Activated CD4-positive, alpha-beta T cell treated with anti-CD3 and anti-CD28 coated beads, Interleukin-2, amount 50 U/mL, for 24 hours (primary cell): ENCODE data around the gene CYP3A5.
"Not testable (repeated sequence)": the region's sequence is repeated elsewhere in the genome, so short reads cannot be mapped to it uniquely, and the experiment has no call there.

ENCODE experiments used
- DNase-seq, 2 donors: peaks; one replicate each; pipeline ENCODE4 v3.0.0-alpha.2; 2020; ENCODE audit warnings: low read depth in 1 of 2, low spot score in 1 of 2

CYP3A5 gene

DNA sequence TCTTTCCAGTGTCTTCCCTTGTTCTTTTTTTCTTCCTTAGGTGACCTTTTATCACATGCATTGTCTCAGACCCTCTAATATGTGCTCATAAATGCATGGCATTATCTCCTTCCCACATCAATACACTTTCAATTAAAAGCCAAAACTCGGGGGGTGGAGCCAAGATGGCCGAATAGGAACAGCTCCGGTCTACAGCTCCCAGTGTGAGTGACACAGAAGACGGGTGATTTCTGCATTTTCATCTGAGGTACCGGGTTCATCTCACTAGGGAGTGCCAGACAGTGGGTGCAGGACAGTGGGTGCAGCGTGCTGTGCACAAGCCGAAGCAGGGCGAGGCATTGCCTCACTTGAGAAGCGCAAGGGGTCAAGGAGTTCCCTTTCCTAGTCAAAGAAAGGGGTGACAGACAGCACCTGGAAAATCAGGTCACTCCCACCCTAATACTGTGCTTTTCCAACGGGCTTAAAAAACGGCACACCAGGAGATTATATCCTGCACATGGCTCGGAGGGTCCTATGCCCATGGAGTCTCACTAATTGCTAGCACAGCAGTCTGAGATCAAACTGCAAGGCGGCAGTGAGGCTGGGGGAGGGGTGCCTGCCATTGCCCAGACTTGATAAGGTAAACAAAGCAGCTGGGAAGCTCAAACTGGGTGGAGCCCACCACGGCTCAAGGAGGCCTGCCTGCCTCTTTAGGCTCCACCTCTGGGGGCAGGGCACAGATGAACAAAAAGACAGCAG, 6.2 kb upstream of the CYP3A5 start:
- not testable (repeated sequence) for DNase-seq

DNA sequence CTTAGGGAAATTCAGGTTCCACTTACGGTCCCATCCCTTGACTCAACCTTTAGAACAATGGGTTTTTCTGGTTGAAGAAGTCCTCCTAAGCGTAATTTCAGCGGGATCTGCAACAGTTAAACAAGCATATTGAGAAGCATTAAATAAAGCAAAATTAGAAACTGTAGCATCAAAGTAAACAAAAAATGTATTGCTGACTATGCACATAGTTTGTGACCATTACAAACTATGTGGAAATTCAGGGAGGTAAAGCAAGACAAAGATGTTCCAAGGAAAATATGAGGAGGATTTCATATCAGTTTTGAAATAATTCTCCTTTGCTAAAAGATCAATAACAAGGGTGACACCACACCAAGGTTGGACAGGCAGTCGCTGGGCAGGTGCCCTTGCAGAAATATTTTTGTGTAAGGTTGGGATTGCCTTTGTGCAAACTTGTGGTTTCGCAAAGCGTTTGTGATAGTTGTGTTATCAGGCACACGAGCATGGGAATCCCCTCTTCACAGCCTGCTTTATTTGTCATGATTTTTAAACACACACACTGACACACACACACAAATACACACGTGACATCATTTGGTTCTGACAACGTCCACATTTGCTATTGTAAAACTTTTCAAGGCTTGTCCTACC, 5.4 kb upstream of the CYP3A5 start:
- no peak for DNase-seq

DNA sequence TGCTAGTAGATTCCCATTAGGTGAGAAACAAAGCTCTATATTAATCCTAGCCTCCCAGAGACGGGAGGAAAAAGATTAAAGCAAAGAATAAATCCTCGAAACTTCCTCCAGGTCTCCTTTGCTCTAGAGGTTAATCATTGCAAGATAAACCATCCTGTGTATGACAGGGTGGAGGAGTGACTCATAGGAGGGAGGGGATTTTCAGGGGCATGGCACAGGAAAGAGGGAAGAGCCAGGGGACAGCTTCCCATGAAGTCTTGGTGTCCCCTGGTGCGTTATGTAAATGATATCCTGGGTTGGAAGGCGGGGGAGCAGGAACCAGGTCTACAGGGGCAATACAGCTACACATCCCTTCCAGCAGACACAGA, 780 bp downstream of the CYP3A5 start:
- DNase-seq = no peak

DNA sequence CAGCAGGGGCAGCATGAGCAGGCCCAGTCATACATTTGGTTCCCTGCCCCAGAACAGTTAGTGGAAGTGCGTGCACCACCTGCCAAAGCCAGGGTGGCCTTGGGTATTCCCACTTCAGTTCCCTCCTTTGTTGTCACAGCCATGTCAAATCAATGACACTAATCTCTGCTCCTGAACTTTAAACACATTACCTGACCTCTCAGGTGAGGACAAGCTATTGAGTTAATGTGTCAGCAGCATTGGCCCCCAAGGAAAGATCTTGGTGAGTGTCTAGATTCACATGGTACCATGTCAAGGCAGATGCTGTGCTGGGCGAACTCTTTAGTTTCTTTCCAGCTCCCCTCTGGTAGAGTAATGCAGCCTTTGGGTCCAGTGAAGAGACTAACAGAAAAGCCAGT, 2.1 kb downstream of the CYP3A5 start:
- no peak for DNase-seq

DNA sequence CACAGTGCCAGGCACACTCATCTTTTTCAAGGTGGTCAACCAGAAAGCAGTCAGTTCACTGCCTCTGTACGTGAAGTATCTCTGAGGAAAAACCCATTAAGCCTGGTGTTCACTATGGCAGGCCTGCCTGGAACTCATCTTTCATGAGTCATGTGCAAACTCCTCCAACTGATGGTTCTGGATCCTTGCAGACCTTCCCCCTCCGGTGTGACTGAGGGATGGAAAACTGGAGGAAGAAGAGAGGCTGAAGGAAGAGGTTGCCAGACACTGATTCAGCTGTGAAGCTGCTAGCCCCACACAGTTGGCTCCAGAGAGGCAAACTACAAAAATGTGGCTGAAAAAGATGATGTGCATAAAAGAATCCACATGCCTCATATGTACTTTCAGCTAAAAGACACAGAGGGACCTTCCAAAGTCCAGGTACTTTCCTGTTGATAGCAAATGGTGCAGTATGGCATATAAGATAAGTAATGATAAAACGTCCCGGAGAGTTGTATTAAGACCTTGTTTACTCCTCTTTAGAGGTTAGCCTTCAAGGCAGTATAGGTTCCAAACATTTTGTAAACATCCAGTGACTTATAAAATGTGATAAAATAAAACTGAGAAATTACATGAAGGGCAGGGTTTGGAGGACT, 2.7 kb downstream of the CYP3A5 start:
- DNase-seq = no peak

DNA sequence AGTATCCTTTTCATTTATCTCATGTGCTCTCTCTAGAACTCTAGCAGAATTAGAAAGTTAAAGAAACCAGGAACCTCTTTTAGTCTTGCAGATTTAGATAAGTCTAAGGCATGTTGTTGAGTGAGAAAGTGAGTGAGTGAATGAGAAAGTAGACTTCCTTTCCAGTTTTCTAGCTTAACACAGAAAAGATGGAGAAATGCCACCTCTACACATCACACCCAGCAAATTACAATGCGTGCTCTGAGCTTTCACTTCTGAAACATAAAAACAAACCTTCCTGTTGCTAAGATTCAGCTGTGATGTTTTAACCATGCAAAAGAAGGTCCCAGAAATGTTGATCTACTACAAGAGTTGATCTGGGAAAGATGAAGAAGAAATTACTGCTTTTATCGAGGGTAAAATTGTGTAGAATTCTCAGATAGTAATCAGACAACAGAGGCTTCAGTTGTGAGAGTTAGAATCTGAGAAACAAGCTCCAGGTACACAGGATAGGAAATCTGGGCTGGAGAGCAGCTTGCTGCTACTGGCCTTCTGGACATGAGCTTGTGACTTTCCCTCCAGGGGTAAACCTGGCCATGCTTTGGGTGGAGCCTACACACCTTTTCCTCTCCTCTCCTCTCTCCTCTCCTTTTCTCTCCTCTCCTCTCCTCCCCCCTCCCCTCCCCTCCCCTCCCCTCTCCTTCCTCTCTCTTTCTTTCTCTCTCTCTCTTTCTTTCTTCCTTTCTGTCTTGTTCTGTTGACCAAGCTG, 4.6 kb downstream of the CYP3A5 start:
- no peak for DNase-seq

DNA sequence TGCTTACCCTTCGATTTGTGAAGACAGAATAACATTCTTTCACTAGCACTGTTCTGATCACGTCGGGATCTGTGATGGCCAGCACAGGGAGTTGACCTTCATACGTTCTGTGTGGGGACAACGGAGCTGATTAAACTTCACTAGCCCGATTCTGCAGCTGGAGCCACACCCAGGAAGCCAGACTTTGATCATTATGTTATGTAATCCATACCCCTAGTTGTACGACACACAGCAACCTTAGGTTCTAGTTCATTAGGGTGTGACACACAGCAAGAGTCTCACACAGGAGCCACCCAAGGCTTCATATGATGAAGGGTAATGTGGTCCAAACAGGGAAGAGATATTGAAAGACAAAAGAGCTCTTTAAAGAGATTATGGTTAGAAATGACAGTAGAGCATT, 7.2 kb downstream of the CYP3A5 start:
- no peak for DNase-seq

DNA sequence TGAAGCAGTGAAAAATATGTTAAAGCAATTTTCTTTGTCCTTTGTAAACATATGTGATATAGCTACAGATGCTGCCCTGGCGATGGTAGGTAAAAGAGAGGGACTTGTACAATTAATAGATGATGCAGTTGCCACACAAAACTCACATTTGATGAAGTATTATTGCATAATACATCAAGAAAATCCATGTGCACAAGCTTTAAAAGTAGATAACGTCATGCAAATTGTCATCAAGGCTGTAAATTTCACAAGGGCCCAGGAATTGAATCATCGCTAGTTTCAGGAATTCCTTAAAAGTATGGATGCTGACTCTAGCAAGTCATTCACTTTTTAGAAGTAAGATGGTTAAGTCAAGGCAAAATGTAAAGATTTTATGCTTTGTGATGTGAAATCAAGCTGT, 10.0 kb downstream of the CYP3A5 start:
- no peak for DNase-seq

DNA sequence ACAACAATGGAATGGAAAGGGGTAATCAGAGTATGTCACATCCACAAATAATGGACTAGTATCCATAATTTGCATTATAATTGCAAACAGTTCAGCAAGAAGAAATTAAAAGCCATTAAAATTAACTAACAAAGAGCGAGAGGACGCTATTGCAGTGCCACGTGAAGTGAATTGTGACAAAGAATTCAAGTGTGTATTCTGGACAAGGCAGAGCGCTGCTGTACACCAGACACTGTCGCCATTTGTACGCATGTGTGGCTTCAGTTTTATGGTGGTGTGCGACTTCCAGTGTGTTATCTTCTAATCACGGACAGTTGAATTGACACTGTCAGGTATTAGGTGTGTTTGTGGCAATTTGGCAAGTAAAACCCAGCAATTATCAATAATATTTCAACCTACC, 11.3 kb downstream of the CYP3A5 start:
- DNase-seq = no peak

DNA sequence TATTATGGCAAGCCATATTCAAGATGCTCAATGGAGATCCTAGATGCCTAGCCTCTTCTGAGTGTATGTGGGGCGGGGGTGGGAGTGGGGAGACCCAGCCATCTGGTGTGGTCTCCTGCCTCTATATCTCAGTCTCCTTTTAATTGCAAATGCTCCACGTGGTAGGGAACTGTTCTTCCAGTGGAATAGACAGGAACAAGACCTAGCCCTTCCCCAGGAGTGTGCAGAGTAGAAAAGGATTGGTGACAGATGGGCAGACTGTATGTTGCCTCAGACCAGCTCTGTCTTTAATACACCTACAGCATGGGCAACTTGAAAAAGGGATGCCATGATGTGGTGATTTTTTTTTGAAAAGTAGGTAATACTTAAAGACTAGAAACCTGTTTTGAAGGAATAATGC, 12.6 kb downstream of the CYP3A5 start:
- DNase-seq = no peak

DNA sequence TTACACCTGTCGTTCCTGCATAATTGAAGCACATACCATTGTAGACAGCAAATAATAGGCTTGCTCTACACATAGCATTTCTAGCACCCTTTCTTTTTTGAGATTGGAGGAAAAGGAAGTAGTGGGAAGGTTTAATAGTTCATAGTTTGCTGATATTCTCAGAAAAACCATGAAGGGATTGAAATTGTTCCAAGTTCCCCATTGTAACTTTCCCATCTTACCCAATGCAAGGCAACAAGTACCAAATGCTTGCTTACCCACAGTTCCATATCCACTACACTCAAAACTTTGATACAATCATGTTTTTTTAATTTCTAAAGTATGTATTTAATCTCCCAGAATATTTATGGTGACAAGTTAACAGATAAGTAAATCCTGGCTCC, 13.8 kb downstream of the CYP3A5 start:
- no peak for DNase-seq

DNA sequence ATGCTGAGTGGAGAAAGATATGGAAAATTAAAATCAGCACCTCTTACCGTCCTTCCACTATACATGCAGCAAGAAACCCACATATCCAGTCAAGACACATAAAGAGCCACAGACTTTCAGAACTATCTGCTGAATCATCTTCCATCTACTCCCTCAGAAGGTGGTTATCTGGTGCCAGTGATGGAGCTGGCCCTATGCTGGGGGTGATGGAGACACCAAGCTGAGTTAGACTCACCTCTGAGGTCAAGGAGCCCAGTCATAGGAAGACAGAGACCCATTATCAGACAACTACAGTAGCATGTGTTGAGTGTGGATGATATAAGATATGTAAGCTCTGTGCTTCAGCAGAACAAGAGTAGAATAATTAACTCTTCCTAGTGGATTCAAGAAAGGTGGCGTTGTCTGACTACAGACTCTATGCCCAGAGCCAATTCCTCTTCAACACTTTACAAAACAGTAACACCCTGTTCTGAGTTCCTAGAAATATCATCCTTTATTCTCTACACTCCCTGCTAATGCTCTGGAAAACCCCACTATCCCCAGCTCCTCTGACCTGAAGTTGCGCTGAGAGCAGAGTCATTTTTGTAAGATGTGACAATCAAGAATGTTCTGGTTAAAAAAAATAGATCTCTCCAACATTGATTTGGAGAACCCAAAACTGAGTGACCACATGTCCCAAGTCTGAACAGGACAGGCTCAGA, 14.3 kb downstream of the CYP3A5 start:
- no peak for DNase-seq

DNA sequence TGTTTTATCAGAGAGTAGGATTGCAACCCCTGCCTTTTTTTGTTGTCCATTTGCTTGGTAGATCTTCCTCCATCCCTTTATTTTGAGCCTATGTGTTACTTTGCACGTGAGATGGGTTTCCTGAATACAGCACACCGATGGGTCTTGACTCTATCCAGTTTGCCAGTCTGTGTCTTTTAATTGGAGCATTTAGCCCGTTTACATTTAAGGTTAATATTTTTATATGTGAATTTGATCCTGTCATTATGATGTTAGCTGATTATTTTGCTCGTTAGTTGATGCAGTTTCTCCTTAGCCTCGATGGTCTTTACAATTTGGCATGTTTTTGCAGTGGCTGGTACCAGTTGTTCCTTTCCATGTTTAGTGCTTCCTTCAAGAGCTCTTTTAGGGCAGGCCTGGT, 21.9 kb downstream of the CYP3A5 start:
- not testable (repeated sequence) for DNase-seq

DNA sequence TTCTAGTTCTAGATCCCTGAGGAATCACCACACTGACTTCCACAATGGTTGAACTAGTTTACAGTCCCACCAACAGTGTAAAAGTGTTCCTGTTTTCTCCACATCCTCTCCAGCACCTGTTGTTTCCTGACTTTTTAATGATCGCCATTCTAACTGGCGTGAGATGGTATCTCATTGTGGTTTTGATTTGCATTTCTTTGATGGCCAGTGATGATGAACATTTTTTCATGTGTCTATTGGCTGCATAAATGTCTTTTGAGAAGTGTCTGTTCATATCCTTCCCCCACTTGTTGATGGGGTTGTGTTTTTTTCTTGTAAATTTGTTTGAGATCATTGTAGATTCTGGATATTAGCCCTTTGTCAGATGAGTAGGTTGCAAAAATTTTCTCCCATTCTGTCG, 25.2 kb downstream of the CYP3A5 start:
- not testable (repeated sequence) for DNase-seq

DNA sequence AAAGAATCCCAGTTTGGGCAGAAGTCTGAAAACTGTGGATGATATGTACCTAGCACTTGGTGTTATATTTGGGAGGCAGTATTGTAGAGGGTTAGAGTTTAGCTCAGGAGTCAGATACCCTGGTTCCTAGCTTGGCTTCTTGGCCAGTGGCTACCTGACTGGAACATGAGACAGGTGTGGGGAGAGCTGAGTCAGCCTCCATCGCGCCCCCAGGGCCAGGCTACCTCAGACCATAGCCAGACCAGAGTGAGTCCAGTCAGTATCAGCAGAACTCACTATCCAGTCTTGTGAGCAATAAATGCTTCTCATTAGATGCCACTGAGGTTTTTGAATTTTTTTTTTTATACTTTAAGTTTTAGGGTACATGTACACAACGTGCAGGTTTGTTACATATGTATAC, 26.0 kb downstream of the CYP3A5 start:
- DNase-seq = no peak

DNA sequence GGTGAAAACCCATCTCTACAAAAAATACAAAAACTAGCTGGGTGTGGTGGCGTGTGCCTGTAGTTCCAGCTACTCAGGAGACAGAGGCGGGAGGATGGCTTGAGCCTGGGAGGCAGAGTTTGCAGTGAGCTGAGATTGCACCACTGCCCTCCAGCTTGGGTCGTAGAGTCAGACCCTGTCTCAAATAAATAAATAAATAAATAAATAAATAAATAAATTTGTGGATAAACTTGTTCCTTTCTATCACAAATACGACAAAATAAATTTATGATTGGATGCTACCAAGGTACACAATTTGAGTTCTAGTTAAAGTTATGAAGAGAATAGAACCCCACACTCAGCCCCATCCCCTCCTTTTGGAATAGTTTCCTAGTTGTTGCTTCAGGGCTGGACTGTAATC, 26.5 kb downstream of the CYP3A5 start:
- not testable (repeated sequence) for DNase-seq

DNA sequence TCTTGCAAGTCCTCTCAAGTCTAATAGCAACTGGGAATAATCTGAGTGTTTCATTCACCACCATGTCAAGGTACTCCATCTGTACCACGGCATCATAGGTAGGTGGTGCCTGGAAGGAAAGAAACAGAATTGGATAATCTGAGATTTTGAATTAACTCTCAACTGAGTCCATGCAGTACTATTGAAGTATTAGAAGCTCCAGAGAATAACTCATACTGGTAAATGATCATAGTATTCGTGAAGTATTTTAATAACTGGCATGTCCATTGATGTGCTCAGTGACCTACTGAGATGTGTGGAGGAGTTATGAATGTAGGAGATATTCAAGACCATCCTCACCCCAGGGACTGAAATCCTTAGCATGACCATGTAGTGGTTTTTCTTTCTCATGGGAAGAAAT, 27.1 kb downstream of the CYP3A5 start:
- DNase-seq = no peak

DNA sequence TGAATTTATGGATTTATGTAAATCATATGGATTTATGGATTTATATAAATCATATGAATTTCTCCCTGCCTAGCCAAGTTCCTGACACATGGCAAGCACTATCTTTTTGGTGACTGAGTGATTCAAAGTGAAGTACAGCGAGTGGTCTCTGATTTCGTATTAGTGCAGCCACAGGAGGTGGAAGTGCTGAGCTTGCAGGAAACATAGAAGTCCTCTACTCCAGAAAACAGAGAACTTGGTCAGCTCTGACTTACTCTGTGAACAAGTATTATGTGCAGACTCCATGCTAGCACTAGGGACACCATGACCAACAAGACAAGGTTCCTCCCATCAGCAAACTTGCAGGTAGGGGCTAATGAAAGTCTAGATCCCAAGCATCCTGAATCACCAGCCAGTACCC, 28.5 kb downstream of the CYP3A5 start:
- no peak for DNase-seq

DNA sequence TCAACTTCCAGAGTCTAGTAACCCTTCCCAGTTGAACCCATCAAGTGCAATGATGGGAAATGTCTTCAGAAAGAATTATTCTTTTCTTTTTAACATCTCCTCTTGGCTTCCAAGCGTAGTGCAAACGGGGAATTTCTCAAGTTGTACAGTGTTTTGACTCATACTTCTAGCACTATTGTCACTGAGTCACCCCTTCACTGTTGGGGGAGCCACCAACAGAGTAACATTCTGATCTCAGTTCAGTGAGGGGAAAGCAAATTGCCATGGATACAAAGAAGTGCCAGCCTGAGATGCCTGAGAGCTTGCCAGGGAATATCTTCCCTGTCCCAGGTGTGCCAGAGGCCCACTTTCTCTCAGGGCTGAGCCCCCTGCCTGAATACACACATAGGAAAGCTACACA, 31.0 kb downstream of the CYP3A5 start:
- DNase-seq = no peak

DNA sequence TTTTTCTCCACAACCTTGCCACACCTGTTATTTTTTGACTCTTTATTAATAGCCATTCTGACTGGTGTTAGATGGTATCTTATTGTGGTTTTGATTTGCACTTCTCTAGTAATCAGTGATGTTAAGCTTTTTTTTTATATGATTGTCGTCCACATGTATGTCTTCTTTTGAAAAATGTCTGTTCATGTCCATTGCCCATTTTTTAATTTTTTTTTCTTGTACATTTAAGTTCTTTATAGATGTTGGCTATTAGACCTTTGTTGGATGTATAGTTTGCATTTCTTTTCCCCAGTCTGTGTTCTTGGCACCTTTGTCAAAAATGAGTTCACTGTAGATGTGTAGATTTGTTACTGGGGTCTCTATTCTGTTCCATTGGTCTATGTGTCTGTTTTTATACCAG, 34.2 kb downstream of the CYP3A5 start:
- no peak for DNase-seq

DNA sequence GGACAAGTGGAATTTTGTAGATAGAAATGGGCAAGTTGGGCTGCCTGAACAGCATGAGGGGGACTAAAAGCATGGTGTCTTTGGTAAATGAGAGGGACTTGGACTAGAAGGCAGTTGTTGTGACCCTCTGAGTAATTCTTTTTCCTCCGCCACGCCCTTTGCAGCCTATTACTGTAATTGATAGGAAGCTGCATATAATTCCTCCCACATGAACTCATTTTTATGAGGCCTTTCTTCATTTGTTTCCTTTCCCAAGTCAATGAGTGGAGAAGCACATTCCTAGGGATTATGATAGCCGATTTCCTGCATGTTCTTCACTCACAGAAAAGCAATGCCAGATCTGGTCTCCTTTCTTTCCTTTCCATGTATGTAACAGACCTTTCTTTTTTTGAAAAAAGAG, 35.4 kb downstream of the CYP3A5 start:
- DNase-seq = no peak
